H1 (cell line): ENCODE results near the gene INCENP.

Experiments
- CHD2 ChIP-seq: IDR thresholded peaks from 2 replicates; pipeline ENCODE4 v1.6.1; 2012; ENCODE audit warnings: low read length, improper control_type of control experiment
- EP300 ChIP-seq, 2 experiments: IDR thresholded peaks; 1 replicate in 1 of 2; 2 replicates in 1 of 2; pipeline ENCODE4 v1.6.1; 2011 to 2012; ENCODE audit warnings: low read depth in 2 of 2, low read length in 2 of 2, mild to moderate bottlenecking in 2 of 2, borderline replicate concordance in 1 of 2, inconsistent platforms in 1 of 2, moderate library complexity in 1 of 2
- FOSL1 ChIP-seq: IDR thresholded peaks from 2 replicates; pipeline ENCODE4 v1.6.1; 2011; ENCODE audit warnings: mild to moderate bottlenecking, low read depth, low read length, moderate library complexity; ENCODE audit not compliant: insufficient read depth
- JUND ChIP-seq: IDR thresholded peaks from 2 replicates; pipeline ENCODE4 v1.6.1; 2011; ENCODE audit warnings: mild to moderate bottlenecking, improper control_type of control experiment, low read length
- RXRA ChIP-seq: IDR thresholded peaks from 2 replicates; pipeline ENCODE4 v1.6.1; 2011; ENCODE audit warnings: low read depth, mild to moderate bottlenecking, low read length, moderate library complexity; ENCODE audit not compliant: insufficient read depth
- TAF1 ChIP-seq: IDR thresholded peaks from 2 replicates; pipeline ENCODE4 v1.6.1; 2011; ENCODE audit warnings: mild to moderate bottlenecking, low read depth, low read length
- TEAD4 ChIP-seq: IDR thresholded peaks from 2 replicates; pipeline ENCODE4 v1.6.1; 2012; ENCODE audit warnings: low read depth, low read length, inconsistent platforms, mixed read lengths
- USF2 ChIP-seq: IDR thresholded peaks from 2 replicates; pipeline ENCODE4 v1.6.1; 2011; ENCODE audit warnings: low read length, improper control_type of control experiment
- ZNF274 ChIP-seq: IDR thresholded peaks from 2 replicates; pipeline ENCODE4 v1.7.0; 2012; ENCODE audit warnings: low read length, borderline replicate concordance; ENCODE audit errors: extremely low read depth
- TF ChIP-seq, protein P1 (sequence below), 3 experiments: IDR thresholded peaks; 1 replicate in 2 of 3; 2 replicates in 1 of 3; pipeline versions ENCODE4 v1.5.1 to v1.6.1; 2011; ENCODE audit warnings: low read length in 3 of 3, mild to moderate bottlenecking in 3 of 3, inconsistent platforms in 2 of 3, low read depth in 1 of 3, moderate library complexity in 1 of 3; ENCODE audit not compliant: insufficient read depth in 1 of 3; ENCODE audit errors: control extremely low read depth in 1 of 3
- TF ChIP-seq, protein P2 (sequence below): IDR thresholded peaks from 2 replicates; pipeline ENCODE4 v1.6.1; 2011; ENCODE audit warnings: low read depth, mild to moderate bottlenecking, low read length; ENCODE audit not compliant: insufficient read depth

DNA sequence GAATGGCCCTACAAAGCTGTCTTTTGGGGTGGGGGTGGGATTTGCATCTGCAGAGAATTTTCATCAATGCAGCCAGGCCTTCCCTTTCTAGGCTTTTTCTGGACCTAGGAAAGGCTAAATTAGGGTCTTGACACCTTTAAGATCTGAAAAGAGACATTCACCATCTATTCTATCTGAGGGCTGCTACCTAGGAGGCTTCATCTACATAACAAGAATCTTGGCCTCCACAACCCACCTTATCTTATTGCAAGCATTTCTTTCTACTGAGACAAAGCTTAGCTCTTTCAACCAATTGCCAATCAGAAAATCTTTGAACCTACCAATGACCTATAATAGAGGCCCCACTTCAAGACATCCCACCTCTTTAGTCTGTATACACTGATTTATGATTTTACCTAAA lies 20.7 kb upstream of the INCENP start:
- TF ChIP-seq JUND = no peak
- no peak for TF ChIP-seq USF2
- no peak for TF ChIP-seq RXRA
- TF ChIP-seq, protein P1, sequence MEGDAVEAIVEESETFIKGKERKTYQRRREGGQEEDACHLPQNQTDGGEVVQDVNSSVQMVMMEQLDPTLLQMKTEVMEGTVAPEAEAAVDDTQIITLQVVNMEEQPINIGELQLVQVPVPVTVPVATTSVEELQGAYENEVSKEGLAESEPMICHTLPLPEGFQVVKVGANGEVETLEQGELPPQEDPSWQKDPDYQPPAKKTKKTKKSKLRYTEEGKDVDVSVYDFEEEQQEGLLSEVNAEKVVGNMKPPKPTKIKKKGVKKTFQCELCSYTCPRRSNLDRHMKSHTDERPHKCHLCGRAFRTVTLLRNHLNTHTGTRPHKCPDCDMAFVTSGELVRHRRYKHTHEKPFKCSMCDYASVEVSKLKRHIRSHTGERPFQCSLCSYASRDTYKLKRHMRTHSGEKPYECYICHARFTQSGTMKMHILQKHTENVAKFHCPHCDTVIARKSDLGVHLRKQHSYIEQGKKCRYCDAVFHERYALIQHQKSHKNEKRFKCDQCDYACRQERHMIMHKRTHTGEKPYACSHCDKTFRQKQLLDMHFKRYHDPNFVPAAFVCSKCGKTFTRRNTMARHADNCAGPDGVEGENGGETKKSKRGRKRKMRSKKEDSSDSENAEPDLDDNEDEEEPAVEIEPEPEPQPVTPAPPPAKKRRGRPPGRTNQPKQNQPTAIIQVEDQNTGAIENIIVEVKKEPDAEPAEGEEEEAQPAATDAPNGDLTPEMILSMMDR (IDR thresholded peaks at IDR 0.05; ENCODE audit: control extremely low read depth in 1 of 3, insufficient read depth in 1 of 3, low read depth in 1 of 3, low read length in 3 of 3) = no peak
- no peak for TF ChIP-seq TAF1
- no peak for TF ChIP-seq FOSL1
- no peak for TF ChIP-seq EP300 (IDR thresholded peaks at IDR 0.05; ENCODE audit: borderline replicate concordance in 1 of 2, low read depth in 2 of 2, low read length in 2 of 2)
- TF ChIP-seq, protein P2, sequence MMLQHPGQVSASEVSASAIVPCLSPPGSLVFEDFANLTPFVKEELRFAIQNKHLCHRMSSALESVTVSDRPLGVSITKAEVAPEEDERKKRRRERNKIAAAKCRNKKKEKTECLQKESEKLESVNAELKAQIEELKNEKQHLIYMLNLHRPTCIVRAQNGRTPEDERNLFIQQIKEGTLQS = no peak
- TF ChIP-seq CHD2 = no peak
- TF ChIP-seq ZNF274 = no peak
- no peak for TF ChIP-seq TEAD4
